ENCODE measurements around the gene COCH.

The COCH gene

DNA sequence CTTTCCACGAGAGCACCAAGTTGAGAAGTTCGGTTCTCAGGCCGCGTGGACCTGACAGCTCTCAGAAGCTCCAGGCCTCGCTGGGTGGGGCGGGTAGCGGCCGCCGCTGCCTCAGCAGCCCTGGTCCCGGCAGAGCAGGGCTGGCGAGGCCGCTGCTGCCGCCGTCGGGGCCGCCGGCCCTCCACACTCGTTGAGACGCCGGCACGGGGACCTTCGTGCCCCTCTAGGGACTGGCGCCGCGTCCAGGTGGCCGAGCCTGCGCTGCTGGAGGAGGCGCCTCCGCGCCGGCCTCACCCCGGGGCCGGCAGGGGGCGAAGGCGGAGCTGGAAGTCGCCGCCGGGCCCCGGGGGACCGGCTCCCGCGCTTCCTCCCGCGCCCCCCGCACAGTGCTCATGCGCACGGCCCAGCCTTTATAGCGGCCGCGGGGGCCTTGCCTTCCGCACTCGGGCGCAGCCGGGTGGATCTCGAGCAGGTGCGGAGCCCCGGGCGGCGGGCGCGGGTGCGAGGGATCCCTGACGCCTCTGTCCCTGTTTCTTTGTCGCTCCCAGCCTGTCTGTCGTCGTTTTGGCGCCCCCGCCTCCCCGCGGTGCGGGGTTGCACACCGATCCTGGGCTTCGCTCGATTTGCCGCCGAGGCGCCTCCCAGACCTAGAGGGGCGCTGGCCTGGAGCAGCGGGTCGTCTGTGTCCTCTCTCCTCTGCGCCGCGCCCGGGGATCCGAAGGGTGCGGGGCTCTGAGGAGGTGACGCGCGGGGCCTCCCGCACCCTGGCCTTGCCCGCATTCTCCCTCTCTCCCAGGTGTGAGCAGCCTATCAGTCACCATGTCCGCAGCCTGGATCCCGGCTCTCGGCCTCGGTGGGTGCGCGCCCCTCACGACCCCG, at the start of gene COCH:
TSS of gene COCH (plus strand) at position 440 of the 879 bp plus-strand sequence. CDS start at position 820, 380 bp downstream.
- peak; percentile 9 to 19 for DNase-seq

GRCh38 chr14:30826070-30826469, 48.3 kb upstream of the COCH start:
- DNase-seq, result no peak

DNA sequence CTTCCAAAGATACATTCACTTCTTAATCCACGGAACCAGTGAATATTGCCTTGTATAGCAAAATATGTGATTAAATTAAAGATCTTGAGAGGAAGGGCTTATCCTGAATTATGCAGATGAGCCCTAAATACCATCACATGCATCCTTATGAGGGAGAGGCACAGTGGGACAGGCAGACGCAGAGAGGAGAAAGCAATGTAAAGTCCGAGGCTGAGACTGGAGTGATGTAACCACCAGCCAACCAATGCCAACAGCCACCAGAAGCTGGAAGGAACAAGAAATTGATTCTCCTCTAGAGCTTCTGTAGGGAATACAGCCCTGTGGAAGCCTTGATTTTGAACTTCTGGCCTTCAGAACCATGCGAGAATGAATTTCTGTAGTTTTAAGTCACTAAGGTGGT, 44.5 kb upstream of the COCH start:
- DNase-seq, result no peak

DNA sequence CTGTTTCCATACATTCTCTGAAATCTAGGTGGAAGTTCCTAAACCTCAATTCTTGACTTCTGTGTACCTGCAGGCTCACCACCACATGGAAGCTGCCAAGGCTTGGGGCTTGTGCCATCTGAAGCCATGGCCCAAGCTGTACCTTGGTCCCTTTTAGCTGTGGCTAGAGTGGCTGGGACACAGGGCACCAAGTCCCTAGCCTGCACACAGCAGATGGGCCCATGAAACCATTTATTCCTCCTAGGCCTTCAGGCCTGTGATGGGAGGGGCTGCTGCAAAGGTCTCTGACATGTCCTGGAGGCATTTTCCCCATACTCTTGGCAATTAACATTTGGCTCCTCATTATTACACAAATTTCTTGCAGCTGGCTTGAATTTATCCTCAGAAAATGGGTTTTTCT, 40.0 kb upstream of the COCH start:
- no peak for DNase-seq

- DNase-seq, result no peak
These were observed 36.0 kb upstream of the COCH start for GRCh38 chr14:30838351-30838750.

DNA sequence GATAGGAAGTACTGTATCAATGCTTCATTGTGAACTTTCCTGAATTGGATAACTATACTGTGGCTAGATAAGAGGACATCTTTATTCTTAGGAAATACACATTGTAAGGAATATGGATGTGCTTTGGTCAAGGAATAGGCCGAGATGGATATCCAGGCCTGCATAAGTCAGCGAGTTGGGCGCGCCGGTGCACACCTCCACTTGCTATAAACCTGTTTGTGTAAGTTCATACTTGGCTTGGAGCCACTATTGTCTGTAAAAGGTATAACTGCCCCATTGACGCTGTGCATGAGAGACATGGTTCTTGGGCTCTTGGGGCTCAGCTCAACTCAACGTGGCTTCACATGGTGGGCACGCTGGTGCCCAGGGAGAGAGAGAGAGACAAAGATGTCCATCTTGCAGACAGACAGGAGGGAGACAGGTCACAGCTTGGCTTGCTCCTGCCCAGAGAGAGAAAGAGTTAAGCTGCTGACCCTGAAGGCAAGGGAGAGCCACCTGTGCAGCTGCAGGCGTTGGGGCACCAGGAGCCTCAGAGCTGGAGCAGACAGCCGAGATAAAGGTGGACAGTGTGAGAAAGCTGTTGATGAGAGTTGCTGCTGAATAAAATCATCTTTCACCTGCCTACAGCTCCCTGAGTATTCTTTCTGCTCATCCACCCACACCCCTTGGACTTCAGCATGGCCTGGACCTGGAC, 34.1 kb upstream of the COCH start:
- DNase-seq, result no peak

DNA sequence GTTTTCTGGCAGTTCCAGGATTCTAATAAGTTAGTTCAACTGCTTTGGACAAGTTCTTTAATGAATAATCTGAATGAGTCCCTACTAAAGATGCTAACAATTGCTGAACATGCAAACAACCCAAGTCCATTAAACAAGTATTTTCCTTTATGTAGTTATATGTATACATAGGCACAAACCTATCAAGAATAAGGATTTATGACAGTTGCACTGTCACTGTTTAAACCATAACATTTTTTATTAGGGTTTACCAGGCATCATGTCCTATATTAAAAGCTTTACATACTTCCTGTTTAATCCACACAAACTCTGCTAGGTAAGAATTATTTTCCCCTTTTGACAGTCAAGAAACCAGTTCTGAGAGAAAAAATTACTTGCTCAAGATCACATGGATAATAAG, 31.9 kb upstream of the COCH start:
- DNase-seq, result no peak

DNA sequence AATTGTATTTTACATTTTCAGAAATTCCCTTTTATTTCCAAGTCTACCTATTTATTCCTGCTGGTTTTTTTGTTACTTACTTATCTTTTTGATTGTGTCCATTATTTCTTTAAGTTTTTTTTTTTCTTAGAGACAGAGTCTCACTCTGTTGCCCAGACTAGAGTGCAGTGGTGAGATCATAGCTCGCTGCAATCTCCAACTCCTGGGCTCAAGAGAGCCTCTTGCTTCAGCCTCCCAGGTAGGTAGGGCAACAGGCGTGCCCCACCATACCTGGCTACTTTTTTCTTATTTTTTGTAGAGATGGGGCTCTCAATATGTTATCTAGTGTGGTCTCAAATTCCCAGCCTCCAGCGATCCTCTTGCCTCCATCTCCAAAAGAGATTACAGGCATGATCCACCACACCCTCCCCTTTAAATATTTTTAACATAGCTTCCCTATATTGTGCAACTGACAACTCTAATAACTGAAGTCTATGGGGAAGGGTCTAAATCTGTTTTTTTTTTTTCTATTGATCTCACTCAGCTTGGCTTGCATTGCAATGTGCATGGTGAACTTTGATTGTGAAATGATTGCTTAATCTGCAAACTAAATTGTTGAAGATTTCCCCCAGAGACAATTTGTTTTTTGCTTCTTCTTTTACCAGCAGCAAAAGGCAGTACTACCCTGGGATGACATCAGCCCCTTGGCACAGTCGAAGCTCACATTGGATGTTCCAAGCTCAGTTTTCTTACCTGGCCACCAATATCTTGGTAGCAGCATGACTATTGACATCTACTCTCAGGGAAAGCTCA, 25.7 kb upstream of the COCH start:
- DNase-seq, result no peak

DNA sequence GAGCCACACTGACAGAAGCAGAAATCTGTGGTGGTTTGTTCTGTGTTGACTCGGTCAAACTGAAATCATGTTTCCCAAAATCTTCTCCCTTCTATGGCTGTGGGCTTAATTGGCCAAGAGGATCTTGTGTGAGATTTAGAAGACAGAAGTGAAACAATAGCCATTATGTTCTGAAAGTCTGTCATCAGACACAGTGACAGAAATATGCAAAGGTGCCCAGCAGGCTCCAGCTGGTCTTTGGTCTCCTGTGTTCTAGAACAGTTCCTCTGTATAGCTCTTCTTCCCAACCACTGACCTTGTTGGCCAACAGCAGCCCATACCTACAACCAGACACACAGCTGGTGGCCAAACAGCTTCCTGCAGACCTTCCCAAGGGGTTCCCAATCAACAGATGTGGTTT, 25.0 kb upstream of the COCH start:
- DNase-seq, result no peak

DNA sequence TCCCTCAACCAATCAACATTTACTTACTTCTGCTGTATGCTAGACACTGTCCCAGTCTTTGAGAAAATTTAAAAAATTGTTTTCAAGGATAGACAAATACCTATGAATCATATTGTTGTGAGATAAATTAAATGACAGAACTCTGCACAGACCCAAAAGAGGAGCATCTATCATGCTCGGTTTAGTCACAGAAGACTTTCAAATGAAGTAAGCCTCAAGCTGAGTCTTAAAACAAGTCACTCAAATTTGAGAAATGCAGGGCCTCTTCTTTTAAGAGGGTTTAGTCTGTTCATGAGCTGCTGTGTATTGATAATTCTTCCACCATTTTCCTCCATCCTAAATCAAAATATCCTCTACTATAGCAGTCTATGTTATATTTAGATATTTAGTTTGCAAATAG, 24.4 kb upstream of the COCH start:
- no peak for DNase-seq

DNA sequence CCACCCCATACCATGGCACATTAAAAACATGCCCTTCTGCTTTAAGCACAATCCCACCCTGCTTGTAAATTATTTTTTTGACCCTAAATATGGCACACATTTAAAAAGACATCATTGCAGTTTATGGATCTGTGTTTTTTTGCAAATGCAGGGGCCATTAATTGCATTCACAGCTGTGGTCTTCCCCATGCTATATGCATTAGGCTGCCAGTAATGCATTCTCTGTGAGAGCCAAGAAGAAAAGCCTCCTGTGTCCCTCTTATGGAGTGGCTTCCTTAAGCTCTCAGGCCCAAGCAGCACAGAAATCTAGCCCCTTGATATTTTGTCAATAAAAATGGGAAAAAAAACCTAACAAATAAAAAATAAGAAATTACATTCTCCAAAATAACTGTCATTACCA, 20.4 kb upstream of the COCH start:
- no peak for DNase-seq

DNA sequence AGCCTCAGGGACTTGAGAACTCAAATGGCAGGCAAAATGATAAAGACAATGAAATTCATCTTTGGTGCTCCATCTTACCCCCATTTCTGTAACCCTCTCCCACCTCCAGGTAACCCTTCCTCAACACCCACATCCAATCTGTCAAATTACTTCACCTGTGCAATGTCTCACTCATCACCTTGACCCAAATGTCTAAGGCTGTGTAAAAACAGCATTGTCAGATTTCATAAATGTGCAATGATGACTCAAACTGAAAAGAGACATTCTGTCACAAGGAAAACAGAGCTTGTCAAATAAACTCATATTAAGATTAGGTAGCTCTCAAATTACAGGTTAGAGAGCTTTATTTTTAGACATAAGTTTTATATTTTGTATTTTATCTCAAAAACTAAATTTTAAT, 19.9 kb upstream of the COCH start:
- no peak for DNase-seq

GRCh38 chr14:30855345-30856037, 18.9 kb upstream of the COCH start:
- no peak for DNase-seq

DNA sequence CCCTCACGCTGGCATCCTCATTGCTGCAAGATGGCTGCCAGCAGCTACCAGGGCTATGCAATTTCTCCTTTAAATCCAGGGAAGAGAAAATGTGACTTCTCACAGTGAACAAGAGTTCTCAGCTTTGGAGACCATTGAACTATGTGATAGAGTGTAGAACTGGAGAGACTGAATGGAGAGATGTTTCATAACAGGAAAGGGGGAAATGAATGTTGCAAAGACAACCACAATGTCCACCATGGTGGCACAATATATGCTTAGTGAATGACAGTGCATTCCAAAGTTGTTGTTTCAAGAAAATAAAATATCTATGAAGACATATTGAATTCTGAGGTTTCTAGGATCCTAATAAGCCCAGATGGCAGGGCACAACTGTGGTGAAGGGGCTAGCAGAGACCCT, 13.2 kb upstream of the COCH start:
- no peak for DNase-seq

- no peak for DNase-seq
These were observed 9.4 kb upstream of the COCH start for GRCh38 chr14:30864934-30865333.

- no peak for DNase-seq
These were observed 5.6 kb upstream of the COCH start for GRCh38 chr14:30868736-30869135.

- no peak for DNase-seq
These were observed 4.7 kb upstream of the COCH start for GRCh38 chr14:30869551-30870155.

- no peak for DNase-seq
These were observed 1.8 kb upstream of the COCH start for GRCh38 chr14:30872602-30873001.

DNA sequence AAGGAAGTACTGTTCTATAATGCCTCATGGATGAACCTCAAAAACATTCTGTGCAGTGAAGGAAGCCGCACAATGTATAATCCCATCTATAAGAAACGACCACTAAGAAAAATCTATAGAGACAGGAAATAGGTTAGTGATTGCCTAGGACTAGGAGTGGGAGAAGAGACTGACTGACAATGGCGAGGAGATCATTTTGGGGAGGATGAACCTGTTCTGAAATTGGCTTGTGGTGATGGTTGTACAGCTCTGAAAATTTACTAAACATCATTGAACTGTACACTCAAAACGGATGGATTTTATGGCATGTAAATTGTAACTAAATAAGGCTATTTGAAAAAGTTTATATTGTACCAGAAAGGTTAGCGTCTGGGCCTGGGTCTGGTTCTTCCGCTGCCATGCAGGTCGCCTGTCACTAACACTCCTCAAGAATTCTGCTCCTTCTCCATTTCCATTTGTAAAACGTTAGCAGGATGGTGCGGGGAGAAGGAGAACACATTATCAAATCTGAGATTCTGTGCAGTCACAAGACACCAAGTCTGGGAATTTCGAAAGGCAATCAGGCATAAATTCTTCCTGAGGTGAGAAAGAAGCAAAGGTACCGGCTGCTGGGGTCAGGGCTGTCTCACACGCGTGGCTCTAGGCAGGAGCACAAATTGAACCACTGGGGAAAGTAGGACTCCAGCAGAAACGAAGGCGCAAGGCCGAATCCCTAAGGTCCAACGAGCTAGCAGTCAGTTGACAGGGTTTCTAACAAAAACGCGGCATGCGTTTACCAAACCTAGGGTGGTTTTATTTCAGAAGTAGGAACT, 845 bp upstream of the COCH start:
- DNase-seq, result no peak

DNA sequence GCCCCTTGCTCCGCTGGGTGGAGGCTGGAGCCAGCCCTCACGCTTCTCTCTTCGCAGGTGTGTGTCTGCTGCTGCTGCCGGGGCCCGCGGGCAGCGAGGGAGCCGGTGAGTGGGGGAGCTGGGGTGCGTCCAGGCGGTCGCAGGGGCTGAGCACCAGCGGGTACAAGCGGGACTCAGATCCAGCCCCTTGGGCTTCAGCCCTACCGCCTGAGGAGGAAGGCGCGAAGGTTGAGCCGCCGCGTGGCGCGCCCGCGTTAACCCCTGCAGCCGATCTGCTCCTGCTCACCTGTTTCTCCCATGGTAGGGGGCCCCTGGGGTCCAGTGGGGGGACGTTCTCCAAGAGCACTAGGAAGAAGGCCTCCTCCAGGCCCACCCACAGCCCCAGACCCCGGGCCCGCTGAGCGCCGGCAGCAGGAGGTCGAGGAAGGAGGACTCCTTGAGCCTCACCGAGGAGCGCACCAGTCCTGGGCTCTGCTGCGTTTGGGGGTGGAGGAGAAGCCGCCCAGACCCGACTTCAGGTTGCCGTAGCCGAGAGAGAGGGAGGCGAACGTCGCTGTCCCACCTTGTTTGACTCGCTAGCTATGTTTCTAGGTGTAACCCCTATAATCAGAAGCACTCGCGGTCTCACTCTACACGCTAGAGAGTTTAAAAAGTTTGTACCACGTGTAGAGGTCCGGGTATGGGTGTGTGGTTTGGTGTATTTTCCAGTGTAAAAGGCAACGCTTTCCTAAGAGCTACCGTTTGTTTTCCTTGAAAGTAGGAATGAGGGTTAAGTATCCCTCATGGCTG, 834 bp downstream of the COCH start:
- no peak for DNase-seq

DNA sequence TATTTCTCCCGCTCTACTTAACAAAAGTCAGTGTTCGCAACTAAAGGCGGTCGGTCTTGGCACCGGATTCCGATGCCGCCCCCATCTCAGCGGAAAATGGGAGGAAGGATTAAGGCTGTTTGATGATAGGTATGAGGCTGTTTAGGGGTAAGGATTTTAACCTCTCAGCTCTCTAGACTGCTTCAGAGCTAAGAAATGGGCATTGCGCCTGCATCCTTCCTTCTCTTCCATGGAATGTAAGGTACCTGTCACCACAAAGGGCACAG, 1.4 kb downstream of the COCH start:
- DNase-seq, result no peak

All from CD4-positive, alpha-beta T cell treated with Interleukin-4 for 1 hour (primary cell).